ENCODE data around the gene EVI5. TPM values are rescaled to one million over a fixed set of nuclear protein-coding genes. Genes with fewer than 3 reads are reported as not detected.

The EVI5 gene
- polyA plus RNA-seq, 1 donor: 12.8 TPM

GRCh38 chr1:92482665-92483609 lies 302.0 kb downstream of the EVI5 start:
- DNase-seq: no peak

GRCh38 chr1:92481971-92482664 lies 302.8 kb downstream of the EVI5 start:
- DNase-seq: no peak

- no peak for DNase-seq
Observed at GRCh38 chr1:92481599-92481925, 303.3 kb downstream of the EVI5 start.

GRCh38 chr1:92480813-92481598 lies 303.9 kb downstream of the EVI5 start:
- DNase-seq: no peak

GRCh38 chr1:92480200-92480812 lies 304.6 kb downstream of the EVI5 start:
- DNase-seq: no peak

GRCh38 chr1:92479587-92479986 lies 305.3 kb downstream of the EVI5 start:
- DNase-seq: no peak

- DNase-seq: no peak
Observed at GRCh38 chr1:92478393-92478792, 306.5 kb downstream of the EVI5 start.

- DNase-seq: no peak
Observed at GRCh38 chr1:92476071-92476631, 308.8 kb downstream of the EVI5 start.

GRCh38 chr1:92475029-92475428 lies 309.9 kb downstream of the EVI5 start:
- DNase-seq: no peak

- DNase-seq: no peak
Observed at GRCh38 chr1:92473781-92474495, 311.0 kb downstream of the EVI5 start.

GRCh38 chr1:92470216-92470615 lies 314.7 kb downstream of the EVI5 start:
- DNase-seq: no peak

GRCh38 chr1:92466683-92467352 lies 318.1 kb downstream of the EVI5 start:
- no peak for DNase-seq

- DNase-seq: no peak
Observed at GRCh38 chr1:92465256-92465647, 319.7 kb downstream of the EVI5 start.

- DNase-seq: no peak
Observed at GRCh38 chr1:92464588-92465255, 320.2 kb downstream of the EVI5 start.

GRCh38 chr1:92461364-92462097 lies 323.4 kb downstream of the EVI5 start:
- no peak for DNase-seq

- DNase-seq: no peak
Observed at GRCh38 chr1:92459871-92460320, 325.0 kb downstream of the EVI5 start.

All from hindlimb muscle (tissue), 1 donor.